Measurements from ENCODE around the gene ANKRD17.
"Not testable (repeated sequence)": the region's sequence is repeated elsewhere in the genome, so short reads cannot be mapped to it uniquely, and the experiment has no call there.

Gene ANKRD17

DNA sequence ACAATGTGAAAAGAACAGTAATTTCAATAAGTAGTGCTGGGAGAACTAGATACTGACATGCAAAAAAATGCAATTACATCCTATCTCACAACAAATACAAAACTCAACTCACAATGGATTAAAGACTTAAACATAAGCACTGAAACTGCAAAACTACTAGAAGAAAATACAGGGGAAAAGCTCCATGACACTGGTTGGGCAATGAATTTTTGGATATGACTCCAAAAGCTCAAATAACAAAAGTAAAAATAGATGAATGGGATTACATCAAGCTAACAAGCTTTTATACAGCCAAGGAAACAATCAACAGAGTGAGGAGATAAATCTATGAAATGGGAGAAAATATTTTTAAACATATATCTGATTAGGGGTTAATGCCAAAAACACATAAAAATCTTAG, 53.1 kb downstream of the ANKRD17 start:
- no peak for DNase-seq (ENCODE audit: low read depth)
- TF ChIP-seq, protein P1, sequence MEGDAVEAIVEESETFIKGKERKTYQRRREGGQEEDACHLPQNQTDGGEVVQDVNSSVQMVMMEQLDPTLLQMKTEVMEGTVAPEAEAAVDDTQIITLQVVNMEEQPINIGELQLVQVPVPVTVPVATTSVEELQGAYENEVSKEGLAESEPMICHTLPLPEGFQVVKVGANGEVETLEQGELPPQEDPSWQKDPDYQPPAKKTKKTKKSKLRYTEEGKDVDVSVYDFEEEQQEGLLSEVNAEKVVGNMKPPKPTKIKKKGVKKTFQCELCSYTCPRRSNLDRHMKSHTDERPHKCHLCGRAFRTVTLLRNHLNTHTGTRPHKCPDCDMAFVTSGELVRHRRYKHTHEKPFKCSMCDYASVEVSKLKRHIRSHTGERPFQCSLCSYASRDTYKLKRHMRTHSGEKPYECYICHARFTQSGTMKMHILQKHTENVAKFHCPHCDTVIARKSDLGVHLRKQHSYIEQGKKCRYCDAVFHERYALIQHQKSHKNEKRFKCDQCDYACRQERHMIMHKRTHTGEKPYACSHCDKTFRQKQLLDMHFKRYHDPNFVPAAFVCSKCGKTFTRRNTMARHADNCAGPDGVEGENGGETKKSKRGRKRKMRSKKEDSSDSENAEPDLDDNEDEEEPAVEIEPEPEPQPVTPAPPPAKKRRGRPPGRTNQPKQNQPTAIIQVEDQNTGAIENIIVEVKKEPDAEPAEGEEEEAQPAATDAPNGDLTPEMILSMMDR (conservative IDR thresholded peaks at IDR 0.05; ENCODE audit: low read depth, low read length) = no peak
- no peak overlapping the region for H3K4me3 ChIP-seq (ENCODE audit: low read depth, low read length)

GRCh38 chr4:73203976-73204375, 54.6 kb downstream of the ANKRD17 start:
- not testable (repeated sequence) for DNase-seq (ENCODE audit: low read depth); H3K4me3 ChIP-seq (ENCODE audit: low read depth, low read length)

GRCh38 chr4:73197220-73197619, 61.4 kb downstream of the ANKRD17 start:
- H3K4me3 ChIP-seq (ENCODE audit: low read depth, low read length) = no peak overlapping the region
- TF ChIP-seq, protein P1 (conservative IDR thresholded peaks at IDR 0.05; ENCODE audit: low read depth, low read length) = no peak
- peak; percentile 47 for DNase-seq (ENCODE audit: low read depth)

GRCh38 chr4:73194064-73194463, 64.5 kb downstream of the ANKRD17 start:
- H3K4me3 ChIP-seq (ENCODE audit: low read depth, low read length) = no peak overlapping the region
- no peak for DNase-seq (ENCODE audit: low read depth)
- TF ChIP-seq, protein P1 (conservative IDR thresholded peaks at IDR 0.05; ENCODE audit: low read depth, low read length) = no peak

DNA sequence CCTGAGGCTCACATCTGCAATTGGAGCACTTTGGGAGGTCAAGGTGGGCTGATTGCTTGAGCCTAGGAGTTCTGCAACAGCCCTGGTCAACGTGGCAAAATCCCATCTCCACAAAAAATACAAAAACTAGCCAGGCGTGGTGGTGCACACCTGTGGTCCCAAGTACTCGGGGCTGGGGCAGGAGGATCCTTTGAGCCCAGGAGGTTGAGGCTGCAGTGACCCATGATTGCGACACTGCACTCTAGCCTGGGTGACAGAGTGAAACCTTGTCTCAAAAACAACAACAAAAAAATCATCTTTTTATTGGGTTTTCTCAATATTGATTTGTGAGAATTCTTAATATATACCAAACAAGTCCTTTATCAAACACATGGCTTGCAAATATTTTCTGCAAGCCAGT, 64.9 kb downstream of the ANKRD17 start:
- DNase-seq (ENCODE audit: low read depth) = no peak
- no peak overlapping the region for H3K4me3 ChIP-seq (ENCODE audit: low read depth, low read length)
- TF ChIP-seq, protein P1 (conservative IDR thresholded peaks at IDR 0.05; ENCODE audit: low read depth, low read length) = no peak

DNA sequence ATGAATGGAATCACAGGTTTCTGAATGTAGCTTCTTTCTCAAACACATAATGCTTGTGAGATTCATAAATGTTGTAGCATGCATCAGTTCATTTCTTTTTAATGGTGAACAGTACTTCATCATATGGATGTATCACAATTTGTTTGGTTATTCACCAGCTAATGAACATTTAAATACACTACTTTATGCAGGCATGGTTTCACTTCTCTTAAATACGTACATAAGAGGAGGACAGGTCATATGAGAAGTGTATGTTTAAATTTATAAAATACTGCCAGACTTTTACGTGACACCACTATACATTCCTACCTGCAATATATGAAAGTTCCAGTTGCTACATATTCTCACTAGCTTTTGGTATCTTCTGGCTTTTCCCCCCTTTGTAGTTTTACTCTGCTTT, 65.4 kb downstream of the ANKRD17 start:
- no peak for DNase-seq (ENCODE audit: low read depth)
- TF ChIP-seq, protein P1 (conservative IDR thresholded peaks at IDR 0.05; ENCODE audit: low read depth, low read length) = no peak
- H3K4me3 ChIP-seq (ENCODE audit: low read depth, low read length) = no peak overlapping the region

GRCh38 chr4:73189274-73189810, 69.3 kb downstream of the ANKRD17 start:
- DNase-seq (ENCODE audit: low read depth) = peak; percentile 26
- TF ChIP-seq, protein P1 (conservative IDR thresholded peaks at IDR 0.05; ENCODE audit: low read depth, low read length) = no peak
- H3K4me3 ChIP-seq (ENCODE audit: low read depth, low read length) = no peak overlapping the region

All from choroid plexus epithelial cell (primary cell).